Sciatic nerve (tissue), 2 donors: ENCODE data around the gene SAC3D1. TPM values are rescaled to one million over a fixed set of nuclear protein-coding genes. Genes with fewer than 3 reads are reported as not detected.
"Not testable (repeated sequence)": the region's sequence is repeated elsewhere in the genome, so short reads cannot be mapped to it uniquely, and the experiment has no call there.

Source experiments
- ATAC-seq: fragments of 200-7000 bp; cut with Tn5 transposase; one replicate; pipeline ENCODE4 v1.9.1; 2020; ENCODE audit warnings: mild to moderate bottlenecking, moderate library complexity
- DNase-seq: peaks from one replicate; pipeline ENCODE4 v3.0.0-alpha.2; 2020; ENCODE audit warnings: low spot score
- intact Hi-C: fragments of 100-400 bp; cut with DNase I; formaldehyde crosslinking; loops from one replicate; pipeline ENCODE4 v1.14.2; 2022
- total RNA-seq: library from RNA; stranded (reverse); fragmentation: NEBNext Ultra II Directional; extraction: Animal tissue kit (Norgen Biotek cat#: 25700); gene quantifications from one replicate; pipeline ENCODE4 v1.2.1, GENCODE V29; 2021
- donor health status: DM: no; HTN: no; CAD: no.
- donor health status: DM: no; HTN: no; CAD: no.

SAC3D1 gene
- total RNA-seq, result 4.9 TPM

- intact Hi-C loops, result no loop called here
- ATAC-seq (peak; percentile 97), DNase-seq (peak; percentile 92)
Measured at GRCh38 chr11:65040847-65041622, at the start of gene SAC3D1. Gene SAC3D1, plus strand, starts transcription at chr11:65041210. Its CDS starts 83 bp downstream, at chr11:65041293.

DNA sequence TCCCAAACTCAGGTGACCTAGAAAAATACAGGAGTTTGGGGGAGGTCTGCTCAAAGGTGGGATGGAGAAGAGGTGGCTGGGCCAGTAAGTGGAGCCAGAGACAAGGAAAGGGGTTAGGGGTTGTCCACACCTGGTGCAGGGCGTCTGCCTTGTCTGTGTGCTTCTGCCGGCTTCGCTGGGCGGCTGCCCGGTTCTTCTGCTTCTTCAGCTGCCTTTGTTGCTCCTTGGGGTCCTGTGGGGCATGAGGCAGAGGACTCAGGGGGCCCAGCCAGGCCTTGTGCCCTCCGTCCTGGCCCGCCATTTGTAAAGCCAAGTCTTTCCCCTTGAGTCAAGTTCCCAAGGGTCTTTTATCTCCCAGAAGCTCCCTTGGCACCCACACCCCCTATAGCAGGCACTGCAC lies 46.7 kb upstream of the SAC3D1 start:
- intact Hi-C loops, result no loop called here
- DNase-seq, result no peak
- no peak for ATAC-seq

GRCh38 chr11:64996327-64996709 lies 44.7 kb upstream of the SAC3D1 start:
- DNase-seq, result no peak
- intact Hi-C loops, result no loop called here
- ATAC-seq, result no peak

DNA sequence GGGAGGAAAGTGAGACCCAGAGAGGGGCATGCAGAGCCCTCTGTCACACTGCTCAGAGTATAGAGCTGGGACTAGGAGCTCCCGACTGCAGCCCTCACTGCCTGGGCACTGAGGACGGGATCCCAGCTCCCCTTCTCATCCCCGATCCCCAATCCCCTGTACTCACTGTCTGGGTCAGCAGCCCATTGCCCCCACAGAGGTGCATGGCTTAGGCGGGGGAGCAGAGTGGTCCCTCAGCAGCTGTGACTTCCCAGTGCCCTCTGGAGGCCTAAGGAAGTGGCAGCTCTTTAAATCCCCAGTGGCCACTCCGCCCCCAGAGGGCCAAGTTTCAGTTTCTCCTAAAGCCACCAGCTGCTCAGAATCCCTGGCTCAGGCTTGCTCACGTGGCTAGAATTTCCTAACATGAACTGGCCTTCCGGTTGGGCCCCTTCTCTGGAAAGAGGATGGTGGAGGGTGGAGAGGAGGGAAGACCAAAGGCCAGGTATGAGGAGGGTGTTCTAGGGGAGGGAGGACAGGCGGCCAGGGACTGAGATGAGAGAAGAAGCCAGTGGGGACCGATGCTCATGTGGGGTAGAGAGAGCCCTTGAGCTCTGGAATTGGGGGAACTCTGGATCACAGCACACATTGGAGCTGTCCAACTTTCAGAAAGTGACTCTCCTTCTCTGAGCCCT lies 44.2 kb upstream of the SAC3D1 start, which contains the start of gene BATF2:
Gene BATF2 (minus strand): TSS at position 262 of the 671 bp plus-strand sequence. CDS start 57 bp downstream, at position 205.
- DNase-seq, result peak; percentile 78
- ATAC-seq, result peak; percentile 83
- intact Hi-C loops, result no loop called here

GRCh38 chr11:64998141-64998540 lies 42.9 kb upstream of the SAC3D1 start:
- ATAC-seq (no peak), DNase-seq (no peak)
- intact Hi-C loops, result no loop called here

GRCh38 chr11:64998690-64999431 lies 42.1 kb upstream of the SAC3D1 start:
- intact Hi-C loops, result no loop called here
- DNase-seq, result no peak
- ATAC-seq, result no peak

DNA sequence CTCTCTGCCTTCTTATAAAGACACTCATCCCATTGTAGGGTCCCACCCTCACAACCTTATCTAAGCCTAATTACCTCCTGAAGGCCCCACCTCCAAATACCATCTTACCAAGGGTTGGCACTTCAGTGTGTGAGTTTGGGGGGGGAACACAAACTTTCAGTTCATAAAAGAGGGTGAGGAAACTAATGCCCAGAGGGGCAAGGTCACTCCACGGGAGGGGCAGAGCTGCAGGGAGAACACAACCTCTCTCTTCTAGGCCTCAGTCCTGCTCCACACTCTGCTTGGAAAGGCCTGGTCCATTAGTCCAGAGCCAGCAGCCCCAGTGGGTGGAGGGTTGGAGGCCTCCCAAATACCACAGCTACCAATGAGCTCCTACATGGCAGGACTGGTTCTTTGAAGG lies 41.5 kb upstream of the SAC3D1 start:
- ATAC-seq (no peak), DNase-seq (no peak)
- intact Hi-C loops, result no loop called here

DNA sequence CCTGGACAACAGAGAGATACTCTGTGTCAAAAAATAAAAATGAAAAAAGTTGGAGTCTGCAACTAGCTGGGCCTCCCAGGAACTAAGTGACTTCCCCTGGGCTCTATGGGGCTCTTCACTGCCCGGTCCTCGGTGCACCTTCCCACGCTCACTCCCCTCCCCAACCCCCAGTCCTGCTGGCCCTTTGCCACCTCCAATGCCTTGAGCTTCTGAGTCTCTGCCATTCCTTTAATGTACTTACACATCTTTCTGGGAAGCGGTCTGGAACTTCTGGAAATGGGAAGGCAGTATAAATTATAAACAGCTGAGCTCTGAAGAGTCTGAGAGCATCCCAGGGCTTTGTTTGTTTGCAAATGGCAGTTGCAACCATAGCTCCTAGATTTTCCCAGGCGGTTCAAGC lies 38.3 kb upstream of the SAC3D1 start:
- DNase-seq, result no peak
- intact Hi-C loops, result no loop called here
- ATAC-seq, result no peak

- intact Hi-C loops, result no loop called here
- ATAC-seq (no peak), DNase-seq (no peak)
Measured at GRCh38 chr11:65003282-65003681, 37.7 kb upstream of the SAC3D1 start.

GRCh38 chr11:65003968-65004367 lies 37.0 kb upstream of the SAC3D1 start:
- ATAC-seq, intact Hi-C loops, DNase-seq: not testable (repeated sequence)

GRCh38 chr11:65008016-65008415 lies 33.0 kb upstream of the SAC3D1 start:
- DNase-seq (no peak), ATAC-seq (no peak)
- intact Hi-C loops, result no loop called here

DNA sequence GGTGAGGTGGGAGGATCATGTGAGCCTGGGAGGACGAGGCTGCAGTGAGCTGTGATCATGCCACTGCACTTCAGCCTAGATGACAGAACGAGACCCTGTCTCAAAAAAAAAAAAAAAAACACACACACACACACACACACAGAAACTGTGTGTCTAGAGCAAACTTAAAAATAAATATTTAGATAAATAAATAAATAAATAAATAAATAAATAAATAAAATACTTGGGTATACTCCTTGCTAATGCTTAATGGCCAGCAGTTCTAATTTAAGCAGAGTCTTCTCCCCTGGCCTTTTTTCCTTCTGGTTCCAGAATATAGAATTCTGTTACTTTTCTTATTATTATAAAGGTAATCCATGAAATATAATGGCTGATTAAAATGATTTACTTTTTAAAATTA lies 32.1 kb upstream of the SAC3D1 start:
- ATAC-seq (no peak), DNase-seq (no peak)
- intact Hi-C loops, result no loop called here

- ATAC-seq, result peak; percentile 95
- peak; percentile 93 for DNase-seq
- intact Hi-C loops, result loop anchor here (10.0 kb wide), 2 partner anchors 99 to 101 kb away; partner anchors contain the start of genes ATG2A, TM7SF2 and ZNHIT2
Measured at GRCh38 chr11:65013130-65013887, 27.7 kb upstream of the SAC3D1 start.

GRCh38 chr11:65013888-65014725 lies 26.9 kb upstream of the SAC3D1 start, which contains the start of gene ARL2:
Gene ARL2, plus strand, starts transcription at chr11:65014160. Its CDS starts 48 bp downstream, at chr11:65014208.
- DNase-seq (peak; percentile 96), ATAC-seq (peak; percentile 95)
- intact Hi-C loops, result loop anchor here (10.0 kb wide), 2 partner anchors 99 to 101 kb away; partner anchors contain the start of genes ATG2A, TM7SF2 and ZNHIT2

GRCh38 chr11:65014726-65015227 lies 26.2 kb upstream of the SAC3D1 start:
- ATAC-seq (peak; percentile 2), DNase-seq (no peak)
- intact Hi-C loops, result loop anchor here (10.0 kb wide), 2 partner anchors 100 kb away; partner anchors contain the start of genes ATG2A, TM7SF2 and ZNHIT2

GRCh38 chr11:65016705-65017104 lies 24.3 kb upstream of the SAC3D1 start:
- DNase-seq, result no peak
- intact Hi-C loops, result loop anchor here (10.0 kb wide), 2 partner anchors 98 to 102 kb away; partner anchors contain the start of genes ATG2A, TM7SF2 and ZNHIT2
- no peak for ATAC-seq

GRCh38 chr11:65017937-65018336 lies 23.1 kb upstream of the SAC3D1 start:
- no peak for DNase-seq
- no peak for ATAC-seq
- intact Hi-C loops, result loop anchor here (10.0 kb wide), 2 partner anchors 97 to 103 kb away; partner anchors contain the start of genes ATG2A, TM7SF2 and ZNHIT2
